CD14-positive monocyte (primary cell): ENCODE results near the gene UBE2I. TPM values are rescaled to one million over a fixed set of nuclear protein-coding genes. Genes with fewer than 3 reads are reported as not detected.
A peak's percentile ranks its signal among the peaks of the same experiment; 100 is the strongest.

Experiments used
- DNase-seq, 3 donors: peaks; one replicate each; pipeline ENCODE4 v3.0.0-alpha.2; 2011 to 2022
- H2AFZ ChIP-seq: 2 replicates; pipeline ENCODE4 v1.6.0; 2012; ENCODE audit warnings: mild to moderate bottlenecking, low read depth, low read length, inconsistent platforms; ENCODE audit not compliant: insufficient read depth, poor library complexity, severe bottlenecking
- H3K27ac ChIP-seq, 2 donors: 1 replicate in 1 of 2; 2 replicates in 1 of 2; pipeline ENCODE4 v1.5.1; 2012 to 2013; ENCODE audit warnings: low read length in 2 of 2, control low read depth in 1 of 2, inconsistent platforms in 1 of 2, low read depth in 1 of 2, mild to moderate bottlenecking in 1 of 2
- H3K27me3 ChIP-seq, 2 donors: one replicate each; pipeline versions ENCODE4 v1.6.0 to v1.6.1; 2011 to 2013; ENCODE audit warnings: low read length in 2 of 2; ENCODE audit not compliant: control insufficient read depth in 2 of 2, insufficient read depth in 2 of 2
- H3K36me3 ChIP-seq, 2 donors: replicated peaks in 1 of 2; 1 replicate in 1 of 2; 2 replicates in 1 of 2; pipeline versions ENCODE4 v1.5.1 to v1.6.1; 2012 to 2013; ENCODE audit warnings: low read length in 2 of 2, control low read depth in 1 of 2, inconsistent platforms in 1 of 2, mild to moderate bottlenecking in 1 of 2; ENCODE audit not compliant: insufficient read depth in 2 of 2, control insufficient read depth in 1 of 2
- H3K4me1 ChIP-seq, 2 donors: 1 replicate in 1 of 2; 2 replicates in 1 of 2; pipeline versions ENCODE4 v1.5.1 to v1.6.1; 2012 to 2013; ENCODE audit warnings: low read length in 2 of 2, control low read depth in 1 of 2, inconsistent platforms in 1 of 2, mild to moderate bottlenecking in 1 of 2, moderate library complexity in 1 of 2; ENCODE audit not compliant: insufficient read depth in 2 of 2, control insufficient read depth in 1 of 2
- H3K4me2 ChIP-seq: replicated peaks from 2 replicates; pipeline ENCODE3; 2012; ENCODE audit warnings: low read length, moderate library complexity, mild to moderate bottlenecking; ENCODE audit not compliant: poor library complexity, severe bottlenecking; ENCODE audit errors: extremely low read depth
- H3K4me3 ChIP-seq, 3 experiments: fragments of 200-600 bp in 1 of 3; sonication (generic) in 1 of 3; replicated peaks in 1 of 3; 1 replicate in 2 of 3; 2 replicates in 1 of 3; pipeline ENCODE4 v1.5.1; 2011 to 2013; ENCODE audit warnings: low read length in 3 of 3, mild to moderate bottlenecking in 3 of 3, control low read depth in 2 of 3, low read depth in 2 of 3, inconsistent platforms in 1 of 3, moderate library complexity in 1 of 3
- H3K79me2 ChIP-seq: 2 replicates; pipeline ENCODE4 v1.6.0; 2012; ENCODE audit warnings: mild to moderate bottlenecking, control low read depth, inconsistent platforms, low read length, moderate library complexity; ENCODE audit not compliant: insufficient read depth
- H3K9ac ChIP-seq: 2 replicates; pipeline ENCODE4 v1.6.0; 2017; ENCODE audit warnings: low read length, mild to moderate bottlenecking; ENCODE audit not compliant: insufficient read depth, poor library complexity, severe bottlenecking
- H3K9me3 ChIP-seq, 2 donors: replicated peaks in 1 of 2; 1 replicate in 1 of 2; 2 replicates in 1 of 2; pipeline versions ENCODE4 v1.5.1 to v1.6.1; 2012 to 2013; ENCODE audit warnings: low read length in 2 of 2, control low read depth in 1 of 2; ENCODE audit not compliant: control insufficient read depth in 1 of 2, insufficient read depth in 1 of 2
- H4K20me1 ChIP-seq: 2 replicates; pipeline ENCODE4 v1.6.0; 2012; ENCODE audit warnings: mild to moderate bottlenecking, low read length, control low read depth, moderate library complexity; ENCODE audit not compliant: insufficient read depth
- H3K27ac Mint-ChIP-seq, 7 donors: one replicate each; pipeline ENCODE4 v1.8.0; 2020; ENCODE audit warnings: mild to moderate bottlenecking in 7 of 7, mixed read lengths in 7 of 7, moderate library complexity in 6 of 7, inconsistent platforms in 2 of 7
- H3K27me3 Mint-ChIP-seq, 3 donors: one replicate each; pipeline ENCODE4 v1.8.0; 2021 to 2022; ENCODE audit warnings: low read depth in 3 of 3, mild to moderate bottlenecking in 3 of 3, mixed read lengths in 3 of 3, moderate library complexity in 3 of 3, inconsistent platforms in 1 of 3
- H3K36me3 Mint-ChIP-seq, 2 donors: one replicate each; pipeline ENCODE4 v1.8.0; 2020; ENCODE audit warnings: mixed read lengths in 2 of 2, inconsistent platforms in 1 of 2, mild to moderate bottlenecking in 1 of 2
- H3K4me1 Mint-ChIP-seq: one replicate; pipeline ENCODE4 v1.8.0; 2020; ENCODE audit warnings: mild to moderate bottlenecking, mixed read lengths
- H3K4me3 Mint-ChIP-seq, 2 donors: one replicate each; pipeline ENCODE4 v1.8.0; 2020; ENCODE audit warnings: mild to moderate bottlenecking in 2 of 2, mixed read lengths in 2 of 2, moderate library complexity in 1 of 2
- H3K9me3 Mint-ChIP-seq, 7 donors: one replicate each; pipeline ENCODE4 v1.8.0; 2020 to 2022; ENCODE audit warnings: mixed read lengths in 7 of 7, mild to moderate bottlenecking in 6 of 7, moderate library complexity in 6 of 7, inconsistent platforms in 2 of 7
- CTCF ChIP-seq: fragments of 200-600 bp; IDR thresholded peaks from one replicate; pipeline ENCODE4 v1.8.0; 2022; ENCODE audit warnings: antibody characterized with exemption, mild to moderate bottlenecking
- WGBS: methylation state at CpG from one replicate; pipeline ENCODE4 v1.1.5; 2013; ENCODE audit warnings: missing lambda C conversion rate; ENCODE audit not compliant: insufficient coverage; 5-methylcytosine and 5-hydroxymethylcytosine counted together
- intact Hi-C, 2 donors: fragments of 100-400 bp; cut with micrococcal nuclease; formaldehyde crosslinking; loops; one replicate each; pipeline versions ENCODE4 v1.15.0 to v1.15.1; 2023
- polyA plus RNA-seq, 3 donors: library from polyadenylated mRNA; depleted of rRNA in 1 of 3; unstranded in 2 of 3; stranded (reverse) in 1 of 3; fragments of 300-500 nt in 2 of 3; fragments of >200 nt in 1 of 3; fragmentation: Illumina TruSeq in 2 of 3; gene quantifications; 1 replicate in 2 of 3; 2 replicates in 1 of 3; pipeline ENCODE4 v1.2.3, GENCODE V29; 2012 to 2021

Gene UBE2I
- polyA plus RNA-seq, 3 donors: 76.8 to 112 (median 88.8) TPM

GRCh38 chr16:1367486-1368174, 58.2 kb downstream of the UBE2I start:
- no peaks in the 10 kb centered on the region for H3K4me1 ChIP-seq
- no peak for TF ChIP-seq CTCF
- H3K9ac ChIP-seq: no peak overlapping the region
- H3K79me2 ChIP-seq: peaks cover 4% of the 10 kb centered on the region
- peaks cover 69% of the 10 kb centered on the region for H4K20me1 ChIP-seq
- peaks cover 0 to 1% (median 0%) of the 10 kb centered on the region in 3 donors for H3K27me3 Mint-ChIP-seq
- no peak overlapping the region for H2AFZ ChIP-seq
- no peak overlapping the region for H3K4me3 ChIP-seq
- 97% methylated on average over 12 of the region's 27 CpGs for WGBS
- H3K4me1 Mint-ChIP-seq: no peaks in the 10 kb centered on the region
- H3K27ac ChIP-seq: no peak overlapping the region
- H3K9me3 Mint-ChIP-seq: peaks cover 0 to 3% (median 0%) of the 10 kb centered on the region in 7 donors
- H3K9me3 ChIP-seq: no peaks in the 10 kb centered on the region
- no peaks in the 10 kb centered on the region for H3K27me3 ChIP-seq
- H3K4me3 Mint-ChIP-seq: no peak overlapping the region
- H3K27ac Mint-ChIP-seq: no peak overlapping the region
- no peak for DNase-seq
- intact Hi-C loops: no loop called here
- no peak overlapping the region for H3K4me2 ChIP-seq
- H3K36me3 Mint-ChIP-seq: peaks cover 45 to 81% of the 10 kb centered on the region in 2 donors
- peaks cover 61 to 64% of the 10 kb centered on the region in 2 donors for H3K36me3 ChIP-seq

- H3K27ac Mint-ChIP-seq: peak overlapping the region in 1 of 7 donors; percentile 61
- H3K36me3 ChIP-seq: peaks cover 35 to 43% of the 10 kb centered on the region in 2 donors
- DNase-seq: no peak
- no peaks in the 10 kb centered on the region for H3K9me3 ChIP-seq
- 97% methylated on average over 31 of the region's 33 CpGs for WGBS
- H3K27me3 Mint-ChIP-seq: peaks cover 0 to 1% (median 0%) of the 10 kb centered on the region in 3 donors
- intact Hi-C loops: no loop called here
- no peak overlapping the region for H3K27ac ChIP-seq
- no peak overlapping the region for H3K4me3 ChIP-seq
- peaks cover 23 to 61% of the 10 kb centered on the region in 2 donors for H3K36me3 Mint-ChIP-seq
- H3K27me3 ChIP-seq: no peaks in the 10 kb centered on the region
- H3K4me3 Mint-ChIP-seq: no peak overlapping the region
- H3K4me1 ChIP-seq: no peaks in the 10 kb centered on the region
- H3K79me2 ChIP-seq: no peaks in the 10 kb centered on the region
- peaks cover 0 to 3% (median 0%) of the 10 kb centered on the region in 7 donors for H3K9me3 Mint-ChIP-seq
- H3K4me2 ChIP-seq: no peak overlapping the region
- H2AFZ ChIP-seq: no peak overlapping the region
- no peak for TF ChIP-seq CTCF
- H3K4me1 Mint-ChIP-seq: no peaks in the 10 kb centered on the region
- no peak overlapping the region for H3K9ac ChIP-seq
- H4K20me1 ChIP-seq: peaks cover 57% of the 10 kb centered on the region
These were observed 61.9 kb downstream of the UBE2I start for GRCh38 chr16:1371054-1371978.
